DOHH2 (cell line): ENCODE measurements around the gene ANKRD33B.

Experiments
- H3F3A ChIP-seq: fragments of 200-600 bp; sonication (generic), shearing (Covaris generic); 2 replicates; pipeline ENCODE4 v1.6.0; 2016; ENCODE audit warnings: antibody characterized with exemption, mild to moderate bottlenecking; ENCODE audit not compliant: control insufficient read depth, insufficient read depth
- H3K27ac ChIP-seq: fragments of 200-600 bp; sonication (generic); 2 replicates; pipeline ENCODE4 v1.5.1; 2014; ENCODE audit warnings: low read depth, mild to moderate bottlenecking, low read length, moderate library complexity
- H3K27me3 ChIP-seq: fragments of 200-600 bp; sonication (generic); 2 replicates; pipeline ENCODE4 v1.6.1; 2014; ENCODE audit warnings: mild to moderate bottlenecking, low read length, mixed read lengths; ENCODE audit not compliant: control insufficient read depth
- H3K36me3 ChIP-seq: fragments of 200-600 bp; sonication (generic); 2 replicates; pipeline ENCODE4 v1.6.1; 2014; ENCODE audit warnings: mild to moderate bottlenecking, low read length, moderate library complexity, mixed read lengths; ENCODE audit not compliant: control insufficient read depth
- H3K4me1 ChIP-seq: fragments of 200-600 bp; sonication (generic); 2 replicates; pipeline ENCODE4 v1.6.1; 2014; ENCODE audit warnings: mild to moderate bottlenecking, low read length, mixed read lengths; ENCODE audit not compliant: control insufficient read depth
- H3K4me2 ChIP-seq: fragments of 200-600 bp; sonication (generic); 2 replicates; pipeline ENCODE4 v1.6.0; 2014; ENCODE audit warnings: mild to moderate bottlenecking, low read length, moderate library complexity
- H3K4me3 ChIP-seq: fragments of 200-600 bp; sonication (generic); 2 replicates; pipeline ENCODE4 v1.5.1; 2014; ENCODE audit warnings: mild to moderate bottlenecking, low read length, mixed read lengths
- H3K79me2 ChIP-seq: fragments of 200-600 bp; sonication (generic); 2 replicates; pipeline ENCODE4 v1.6.1; 2014; ENCODE audit warnings: mild to moderate bottlenecking, low read length, mixed read lengths; ENCODE audit not compliant: control insufficient read depth
- H3K9me2 ChIP-seq: fragments of 200-600 bp; sonication (generic); replicated peaks from 2 replicates; pipeline ENCODE4 v1.6.1; 2014; ENCODE audit warnings: mild to moderate bottlenecking, low read length, mixed read lengths; ENCODE audit not compliant: control insufficient read depth
- H3K9me3 ChIP-seq: fragments of 200-600 bp; sonication (generic); 2 replicates; pipeline ENCODE4 v1.6.1; 2014; ENCODE audit warnings: antibody characterized with exemption, low read length, mixed read lengths; ENCODE audit not compliant: control insufficient read depth, insufficient read depth
- H4K20me1 ChIP-seq: fragments of 200-600 bp; sonication (generic); 2 replicates; pipeline ENCODE4 v1.6.0; 2014; ENCODE audit warnings: low read depth, mild to moderate bottlenecking, antibody characterized with exemption, low read length, moderate library complexity; ENCODE audit not compliant: control insufficient read depth, insufficient read depth
- CTCF ChIP-seq: fragments of 200-600 bp; sonication (generic); IDR thresholded peaks from one replicate; pipeline ENCODE4 v1.5.1; 2014; ENCODE audit warnings: antibody characterized with exemption, mild to moderate bottlenecking, low read depth, low read length; ENCODE audit not compliant: poor library complexity, severe bottlenecking
- EZH2phosphoT487 ChIP-seq: fragments of 200-600 bp; sonication (generic); IDR thresholded peaks from 2 replicates; pipeline ENCODE4 v1.6.1; 2017; ENCODE audit warnings: borderline replicate concordance, mild to moderate bottlenecking, antibody characterized with exemption, low read length, moderate library complexity, mixed read lengths

The ANKRD33B gene

GRCh38 chr5:10699281-10699874 lies 135.5 kb downstream of the ANKRD33B start:
- H3K9me3 ChIP-seq, result no peaks in the 10 kb centered on the region
- H3K79me2 ChIP-seq, result peaks cover 54% of the 10 kb centered on the region
- H3K4me2 ChIP-seq, result peak overlapping the region; percentile 87
- no peaks in the 10 kb centered on the region for H4K20me1 ChIP-seq
- H3K36me3 ChIP-seq, result peaks cover 26% of the 10 kb centered on the region
- peaks cover 98% of the 10 kb centered on the region for H3K4me1 ChIP-seq
- H3K27me3 ChIP-seq, result no peaks in the 10 kb centered on the region
- no peak for TF ChIP-seq EZH2phosphoT487
- no peak for TF ChIP-seq CTCF
- peaks cover 14% of the 10 kb centered on the region for H3F3A ChIP-seq
- H3K9me2 ChIP-seq, result no peaks in the 10 kb centered on the region
- H3K27ac ChIP-seq, result peak overlapping the region; percentile 97
- H3K4me3 ChIP-seq, result peak overlapping the region; percentile 60

GRCh38 chr5:10699987-10700386 lies 136.1 kb downstream of the ANKRD33B start:
- TF ChIP-seq EZH2phosphoT487 (no peak), CTCF (no peak)
- Histone ChIP-seq H4K20me1 (no peaks in the 10 kb centered on the region), H3K4me1 (peaks cover 100% of the 10 kb centered on the region), H3K27me3 (no peaks in the 10 kb centered on the region), H3K27ac (peak overlapping the region; percentile 97), H3K9me3 (no peaks in the 10 kb centered on the region), H3F3A (peaks cover 14% of the 10 kb centered on the region), H3K9me2 (no peaks in the 10 kb centered on the region), H3K4me3 (peak overlapping the region; percentile 69), H3K36me3 (peaks cover 27% of the 10 kb centered on the region), H3K4me2 (peak overlapping the region; percentile 87), H3K79me2 (peaks cover 55% of the 10 kb centered on the region)

DNA sequence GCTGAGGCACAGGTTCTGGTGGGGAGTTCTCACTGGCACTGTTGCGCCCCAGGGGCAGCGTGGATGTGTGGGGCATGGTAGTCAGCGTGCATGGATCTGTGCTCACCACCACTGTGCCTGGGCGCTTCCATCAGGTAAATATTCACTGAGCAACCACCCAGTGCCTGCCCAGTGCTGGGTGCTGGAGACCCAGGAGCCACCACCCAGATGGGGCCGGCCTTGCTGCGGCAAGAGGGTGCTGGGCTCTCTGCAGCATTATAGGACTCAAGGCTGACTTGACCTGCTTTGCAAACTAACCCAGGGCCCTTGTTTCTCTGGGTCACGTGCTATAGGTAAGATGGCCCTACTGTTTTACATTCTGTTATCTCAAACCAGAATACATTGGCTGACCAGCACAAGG lies 136.6 kb downstream of the ANKRD33B start:
- Histone ChIP-seq H3K4me2 (peak overlapping the region; percentile 87), H3K4me3 (peak overlapping the region; percentile 69)
- TF ChIP-seq CTCF, result no peak
- TF ChIP-seq EZH2phosphoT487, result no peak

More for the DNA sequence above, 136.6 kb downstream of the ANKRD33B start:
- Histone ChIP-seq H3F3A (peaks cover 14% of the 10 kb centered on the region), H3K36me3 (peaks cover 27% of the 10 kb centered on the region), H4K20me1 (no peaks in the 10 kb centered on the region), H3K9me2 (no peaks in the 10 kb centered on the region), H3K79me2 (peaks cover 51% of the 10 kb centered on the region), H3K27ac (peak overlapping the region; percentile 97), H3K4me1 (peaks cover 100% of the 10 kb centered on the region), H3K9me3 (no peaks in the 10 kb centered on the region), H3K27me3 (no peaks in the 10 kb centered on the region)
